ENCODE data around the gene CAPZA1. TPM values are rescaled to one million over a fixed set of nuclear protein-coding genes. Genes with fewer than 3 reads are reported as not detected.
A peak's percentile ranks its signal among the peaks of the same experiment; 100 is the strongest.
"Not testable (repeated sequence)": the region's sequence is repeated elsewhere in the genome, so short reads cannot be mapped to it uniquely, and the experiment has no call there.

Gene CAPZA1
- total RNA-seq, 1 experiment from 2014 or later, result 273 TPM

GRCh38 chr1:112620377-112620695, 704 bp downstream of the CAPZA1 start:
- peaks cover 34% of the 10 kb centered on the region for H4K20me1 ChIP-seq (ENCODE audit: low read length)
- H3K36me3 ChIP-seq (ENCODE audit: low read depth, low read length), result peaks cover 7% of the 10 kb centered on the region; the same call in 1 of the 2 replicates
- ATAC-seq (no peak), DNase-seq (no peak)
- H3K27me3 ChIP-seq (ENCODE audit: low read length), result no peaks in the 10 kb centered on the region
- peaks cover 22% of the 10 kb centered on the region for H3K4me1 ChIP-seq (ENCODE audit: insufficient read depth, low read length)
- peak overlapping the region; percentile 93 for H3K27ac ChIP-seq (ENCODE audit: low read length)
- intact Hi-C loops (cut with micrococcal nuclease), result no loop called here
- TF ChIP-seq EZH2phosphoT487 (IDR thresholded peaks at IDR 0.05; ENCODE audit: borderline replicate concordance, low read length), result no peak
- TF ChIP-seq CTCF (conservative IDR thresholded peaks at IDR 0.05; ENCODE audit: low read depth, low read length), result no peak
- TF ChIP-seq EZH2 (IDR thresholded peaks at IDR 0.05; ENCODE audit: low read length, unreplicated experiment), result no peak
- BruUV-seq (replicated peaks), result TSS peak; percentile 51
- H3F3A ChIP-seq (ENCODE audit: low read length, unreplicated experiment), result no peaks in the 10 kb centered on the region
- H2AFZ ChIP-seq (ENCODE audit: low read length), result no peak overlapping the region
- H3K79me2 ChIP-seq (ENCODE audit: low read length), result peaks cover 96% of the 10 kb centered on the region
- H3K9me3 ChIP-seq (ENCODE audit: low read length), result no peaks in the 10 kb centered on the region
- H3K4me3 ChIP-seq (ENCODE audit: low read length), result peak overlapping the region; percentile 90
- peak overlapping the region; percentile 97 for H3K4me2 ChIP-seq (ENCODE audit: low read length)
- no peaks in the 10 kb centered on the region for H3K9me2 ChIP-seq (replicated peaks; ENCODE audit: low read length)
- POLR2A ChIA-PET (ENCODE audit: unreplicated experiment), result no interaction called here
- peak overlapping the region; percentile 99 for H3K9ac ChIP-seq (ENCODE audit: low read length)
- CTCF ChIA-PET, result no interaction called here

GRCh38 chr1:112624493-112624892, 4.9 kb downstream of the CAPZA1 start:
- H3K27me3 ChIP-seq (ENCODE audit: low read length); H2AFZ ChIP-seq (ENCODE audit: low read length); H3K4me2 ChIP-seq (ENCODE audit: low read length); H3K9me2 ChIP-seq (replicated peaks; ENCODE audit: low read length); intact Hi-C loops (cut with micrococcal nuclease); H3K4me3 ChIP-seq (ENCODE audit: low read length); H3F3A ChIP-seq (ENCODE audit: low read length, unreplicated experiment); BruUV-seq (replicated peaks); H3K27ac ChIP-seq (ENCODE audit: low read length); ATAC-seq; H3K9ac ChIP-seq (ENCODE audit: low read length); H3K9me3 ChIP-seq (ENCODE audit: low read length); POLR2A ChIA-PET (ENCODE audit: unreplicated experiment); DNase-seq; H3K4me1 ChIP-seq (ENCODE audit: insufficient read depth, low read length): not testable (repeated sequence)
- Histone ChIP-seq H3K36me3 (ENCODE audit: low read depth, low read length) (peaks cover 14% of the 10 kb centered on the region; the same call in 1 of the 2 replicates), H3K79me2 (ENCODE audit: low read length) (peaks cover 98% of the 10 kb centered on the region), H4K20me1 (ENCODE audit: low read length) (peaks cover 64% of the 10 kb centered on the region)
- CTCF ChIA-PET, result interaction anchor here (0.7 kb wide), 1 partner anchor 484 kb away, joined by 9 read pairs; no protein-coding TSS in a partner anchor

- CTCF ChIA-PET, result no interaction called here
- no peak for TF ChIP-seq EZH2phosphoT487 (IDR thresholded peaks at IDR 0.05; ENCODE audit: borderline replicate concordance, low read length)
- TF ChIP-seq EZH2 (IDR thresholded peaks at IDR 0.05; ENCODE audit: low read length, unreplicated experiment), result no peak
- TF ChIP-seq CTCF (conservative IDR thresholded peaks at IDR 0.05; ENCODE audit: low read depth, low read length), result no peak
- no peak overlapping the region for H3K4me3 ChIP-seq (ENCODE audit: low read length)
- no peak overlapping the region for H3K4me2 ChIP-seq (ENCODE audit: low read length)
- H3K27me3 ChIP-seq (ENCODE audit: low read length), result no peaks in the 10 kb centered on the region
- peaks cover 14% of the 10 kb centered on the region; the same call in 1 of the 2 replicates for H3K36me3 ChIP-seq (ENCODE audit: low read depth, low read length)
- ATAC-seq (no peak), DNase-seq (no peak)
- no peak overlapping the region for H3K27ac ChIP-seq (ENCODE audit: low read length)
- H3K4me1 ChIP-seq (ENCODE audit: insufficient read depth, low read length), result peaks cover 7% of the 10 kb centered on the region
- H3K9me2 ChIP-seq (replicated peaks; ENCODE audit: low read length), result no peaks in the 10 kb centered on the region
- H3F3A ChIP-seq (ENCODE audit: low read length, unreplicated experiment), result no peaks in the 10 kb centered on the region
- no TSS peak for BruUV-seq (replicated peaks)
- peaks cover 66% of the 10 kb centered on the region for H4K20me1 ChIP-seq (ENCODE audit: low read length)
- H2AFZ ChIP-seq (ENCODE audit: low read length), result no peak overlapping the region
- no peaks in the 10 kb centered on the region for H3K9me3 ChIP-seq (ENCODE audit: low read length)
- H3K9ac ChIP-seq (ENCODE audit: low read length), result no peak overlapping the region
- intact Hi-C loops (cut with micrococcal nuclease), result no loop called here
- H3K79me2 ChIP-seq (ENCODE audit: low read length), result peaks cover 98% of the 10 kb centered on the region
- POLR2A ChIA-PET (ENCODE audit: unreplicated experiment), result no interaction called here
Observed at GRCh38 chr1:112625696-112626095, 6.1 kb downstream of the CAPZA1 start.

All from PC-3 (cell line).